Neural progenitor cell (in vitro differentiated cells): ENCODE measurements around the gene FGD2. TPM values are rescaled to one million over a fixed set of nuclear protein-coding genes. Genes with fewer than 3 reads are reported as not detected.

Source experiments
- DNase-seq: peaks from one replicate; pipeline ENCODE4 v3.0.0-alpha.2; 2016; ENCODE audit warnings: low spot score
- H2AFZ ChIP-seq: fragments of 200-600 bp; sonication (generic); replicated peaks from 2 replicates; pipeline ENCODE4 v1.6.1; 2016; ENCODE audit warnings: antibody characterized with exemption
- H3F3A ChIP-seq: fragments of 200-600 bp; sonication (generic); 2 replicates; pipeline ENCODE4 v1.6.1; 2016; ENCODE audit warnings: antibody characterized with exemption, low read depth
- H3K27ac ChIP-seq: fragments of 200-600 bp; sonication (generic); 2 replicates; pipeline ENCODE4 v1.5.1; 2016; ENCODE audit warnings: mild to moderate bottlenecking
- H3K27me3 ChIP-seq: fragments of 200-600 bp; sonication (generic); 2 replicates; pipeline ENCODE4 v1.6.1; 2016; ENCODE audit warnings: mild to moderate bottlenecking, moderate library complexity
- H3K36me3 ChIP-seq: fragments of 200-600 bp; sonication (generic); 2 replicates; pipeline ENCODE4 v1.5.1; 2016
- H3K4me1 ChIP-seq: fragments of 200-600 bp; sonication (generic); 2 replicates; pipeline ENCODE4 v1.6.1; 2016; ENCODE audit warnings: mixed run types
- H3K4me2 ChIP-seq: fragments of 200-600 bp; sonication (generic); 2 replicates; pipeline ENCODE4 v1.6.1; 2016
- H3K4me3 ChIP-seq: fragments of 200-600 bp; sonication (generic); 2 replicates; pipeline ENCODE4 v1.5.1; 2016
- H3K79me2 ChIP-seq: fragments of 200-600 bp; sonication (generic); 2 replicates; pipeline ENCODE4 v1.6.1; 2016; ENCODE audit warnings: low read depth
- H3K9ac ChIP-seq: fragments of 200-600 bp; sonication (generic); 2 replicates; pipeline ENCODE4 v1.6.1; 2016
- H3K9me3 ChIP-seq: fragments of 200-600 bp; sonication (generic); 2 replicates; pipeline ENCODE4 v1.5.1; 2016; ENCODE audit warnings: low read depth
- H4K20me1 ChIP-seq: fragments of 200-600 bp; sonication (generic); 2 replicates; pipeline ENCODE4 v1.6.1; 2016; ENCODE audit warnings: low read depth
- H3K27ac Mint-ChIP-seq: 3 replicates; pipeline ENCODE4 v1.8.0; 2021; ENCODE audit warnings: mixed read lengths
- H3K27me3 Mint-ChIP-seq: 2 replicates; pipeline ENCODE4 v1.8.0; 2022; ENCODE audit warnings: low read depth, mild to moderate bottlenecking, inconsistent platforms, moderate library complexity, mixed read lengths; ENCODE audit not compliant: insufficient read depth
- H3K36me3 Mint-ChIP-seq: 3 replicates; pipeline ENCODE4 v1.8.0; 2021; ENCODE audit warnings: mixed read lengths
- H3K4me1 Mint-ChIP-seq: 3 replicates; pipeline ENCODE4 v1.8.0; 2021; ENCODE audit warnings: mixed read lengths
- H3K4me3 Mint-ChIP-seq: 3 replicates; pipeline ENCODE4 v1.8.0; 2021; ENCODE audit warnings: mild to moderate bottlenecking, moderate library complexity, mixed read lengths
- H3K9me3 Mint-ChIP-seq: 3 replicates; pipeline ENCODE4 v1.8.0; 2020; ENCODE audit warnings: mixed read lengths
- CTCF ChIP-seq: fragments of 200-600 bp; sonication (generic); IDR thresholded peaks from 2 replicates; pipeline ENCODE4 v1.5.1; 2017; ENCODE audit warnings: antibody characterized with exemption, mild to moderate bottlenecking
- EZH2 ChIP-seq: fragments of 200-600 bp; sonication (generic); IDR thresholded peaks from 2 replicates; pipeline ENCODE4 v1.6.1; 2017; ENCODE audit warnings: antibody characterized with exemption, mild to moderate bottlenecking, moderate library complexity
- EZH2phosphoT487 ChIP-seq: fragments of 200-600 bp; sonication (generic); IDR thresholded peaks from 2 replicates; pipeline ENCODE4 v1.6.1; 2017; ENCODE audit warnings: antibody characterized with exemption
- total RNA-seq: library from RNA; depleted of rRNA; stranded (reverse); fragments of >200 nt; gene quantifications from 2 replicates; pipeline ENCODE4 v1.2.3, GENCODE V29; 2015; ENCODE audit warnings: low replicate concordance

Gene FGD2
- total RNA-seq, 1 donor from 2014 or later = 0.06 TPM

GRCh38 chr6:37013516-37014491, 8.3 kb downstream of the FGD2 start:
- Histone ChIP-seq H3K79me2 (no peaks in the 10 kb centered on the region), H3K27ac (no peak overlapping the region), H3K9ac (no peak overlapping the region), H3K27me3 (no peaks in the 10 kb centered on the region), H3K9me3 (no peaks in the 10 kb centered on the region), H3K36me3 (no peaks in the 10 kb centered on the region), H3K4me1 (no peaks in the 10 kb centered on the region), H3K4me3 (no peak overlapping the region), H4K20me1 (no peaks in the 10 kb centered on the region), H2AFZ (no peak overlapping the region), H3F3A (no peaks in the 10 kb centered on the region), H3K4me2 (no peak overlapping the region)
- TF ChIP-seq CTCF = no peak
- TF ChIP-seq EZH2 = no peak
- TF ChIP-seq EZH2phosphoT487 = no peak
- Mint-ChIP-seq H3K9me3 (no peaks in the 10 kb centered on the region), H3K4me3 (no peak overlapping the region), H3K27ac (no peak overlapping the region), H3K36me3 (no peaks in the 10 kb centered on the region), H3K27me3 (peaks cover 6% of the 10 kb centered on the region), H3K4me1 (peaks cover 15% of the 10 kb centered on the region)
- no peak for DNase-seq

- no peaks in the 10 kb centered on the region for H3K36me3 Mint-ChIP-seq
- H3K4me1 ChIP-seq = no peaks in the 10 kb centered on the region
- peaks cover 20% of the 10 kb centered on the region for H3K4me1 Mint-ChIP-seq
- no peaks in the 10 kb centered on the region for H3K36me3 ChIP-seq
- peaks cover 7% of the 10 kb centered on the region for H3K27me3 Mint-ChIP-seq
- no peak overlapping the region for H3K27ac ChIP-seq
- H3F3A ChIP-seq = no peaks in the 10 kb centered on the region
- H3K4me3 Mint-ChIP-seq = no peak overlapping the region
- H3K9me3 Mint-ChIP-seq = no peaks in the 10 kb centered on the region
- H3K4me3 ChIP-seq = no peak overlapping the region
- peak overlapping the region; percentile 42 for H3K27ac Mint-ChIP-seq
- H3K79me2 ChIP-seq = no peaks in the 10 kb centered on the region
- no peaks in the 10 kb centered on the region for H3K27me3 ChIP-seq
- no peak for DNase-seq
- H3K9me3 ChIP-seq = no peaks in the 10 kb centered on the region
- no peak overlapping the region for H2AFZ ChIP-seq
- H4K20me1 ChIP-seq = no peaks in the 10 kb centered on the region
- no peak overlapping the region for H3K4me2 ChIP-seq
- no peak for TF ChIP-seq EZH2
- no peak for TF ChIP-seq CTCF
- no peak for TF ChIP-seq EZH2phosphoT487
- H3K9ac ChIP-seq = no peak overlapping the region
Measured at GRCh38 chr6:37014667-37015066, 9.2 kb downstream of the FGD2 start.

- no peak overlapping the region for H3K4me3 Mint-ChIP-seq
- no peak for DNase-seq
Measured at GRCh38 chr6:37015532-37015931, 10.1 kb downstream of the FGD2 start.

More at GRCh38 chr6:37015532-37015931, 10.1 kb downstream of the FGD2 start:
- H3K9me3 Mint-ChIP-seq = no peaks in the 10 kb centered on the region
- H3K4me1 Mint-ChIP-seq = peaks cover 24% of the 10 kb centered on the region
- no peak overlapping the region for H3K27ac Mint-ChIP-seq
- Histone ChIP-seq H3K9ac (no peak overlapping the region), H3F3A (no peaks in the 10 kb centered on the region), H3K4me1 (no peaks in the 10 kb centered on the region), H3K27me3 (no peaks in the 10 kb centered on the region), H3K36me3 (no peaks in the 10 kb centered on the region), H4K20me1 (no peaks in the 10 kb centered on the region), H3K4me3 (no peak overlapping the region), H3K9me3 (no peaks in the 10 kb centered on the region), H2AFZ (no peak overlapping the region), H3K4me2 (no peak overlapping the region), H3K27ac (no peak overlapping the region), H3K79me2 (no peaks in the 10 kb centered on the region)
- H3K36me3 Mint-ChIP-seq = no peaks in the 10 kb centered on the region
- TF ChIP-seq EZH2 (no peak), EZH2phosphoT487 (no peak), CTCF (no peak)
- H3K27me3 Mint-ChIP-seq = peaks cover 7% of the 10 kb centered on the region
